ENCODE measurements around the gene PTCH1. TPM values are rescaled to one million over a fixed set of nuclear protein-coding genes. Genes with fewer than 3 reads are reported as not detected.

The PTCH1 gene
- polyA plus RNA-seq, 1 of the 3 experiments (the other 2 are of a cell fraction): 3.3 TPM

DNA sequence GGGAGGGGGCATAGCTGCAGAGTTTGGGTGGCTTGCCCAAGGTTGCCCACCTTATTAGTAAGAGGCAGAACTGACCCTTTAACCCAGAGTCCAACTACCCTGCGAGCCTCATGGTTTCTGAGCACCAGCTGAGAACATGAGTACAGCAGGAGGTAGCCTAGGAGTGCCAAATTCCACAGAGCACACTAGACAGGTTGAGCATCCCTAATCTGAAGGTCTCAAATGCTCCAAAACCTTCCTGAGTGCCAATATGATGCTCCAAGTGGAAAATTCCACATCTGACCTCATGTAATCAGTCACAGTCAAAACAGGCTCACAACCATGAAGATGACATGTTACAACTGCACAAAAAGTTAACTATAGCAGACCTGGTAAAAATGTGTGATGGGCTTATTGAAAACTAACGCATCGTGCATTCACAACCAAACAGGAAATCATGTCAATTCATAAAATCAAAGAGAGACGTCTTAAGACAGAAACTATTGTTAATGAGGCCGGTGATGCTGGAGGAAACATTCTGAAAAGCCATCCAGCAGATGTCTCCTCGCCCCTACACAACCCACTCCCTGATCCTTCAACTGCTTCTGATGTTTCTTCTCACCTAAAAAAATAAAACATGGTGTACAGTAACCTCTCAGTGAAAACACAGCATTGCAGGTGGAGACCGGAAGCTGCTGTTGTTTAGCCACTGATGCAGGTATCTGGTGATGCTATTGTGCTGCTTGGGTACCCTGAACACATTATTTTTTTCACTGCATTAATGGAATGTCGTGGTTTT, 25.0 kb downstream of the PTCH1 start:
- CTCF ChIA-PET: no interaction called here
- H3F3A ChIP-seq (replicated peaks; ENCODE audit: insufficient read depth): peaks cover 7% of the 10 kb centered on the region
- H3K4me3 ChIP-seq (ENCODE audit: low read depth in 2 of 2, low read length in 1 of 2): no peak overlapping the region
- no peak overlapping the region for H3K4me2 ChIP-seq
- H3K36me3 ChIP-seq (replicated peaks in 1 of 2; ENCODE audit: control insufficient read depth in 1 of 2, insufficient read depth in 2 of 2, low read length in 1 of 2): no peaks in the 10 kb centered on the region
- H3K9me2 ChIP-seq: no peaks in the 10 kb centered on the region
- TF ChIP-seq GATA2 (CRISPR knock-in tag; IDR thresholded peaks at IDR 0.05) (no peak), RAD21 (IDR thresholded peaks at IDR 0.05; ENCODE audit: low read length) (no peak), YY1 (IDR thresholded peaks at IDR 0.05; ENCODE audit: low read depth) (no peak), RCOR1 (IDR thresholded peaks at IDR 0.05; ENCODE audit: low read length) (no peak), TAF1 (IDR thresholded peaks at IDR 0.05; ENCODE audit: borderline replicate concordance, low read depth, low read length) (no peak), TCF12 (IDR thresholded peaks at IDR 0.05) (no peak), FOXM1 (IDR thresholded peaks at IDR 0.05; ENCODE audit: low read depth) (no peak), TEAD4 (IDR thresholded peaks at IDR 0.05; ENCODE audit: borderline replicate concordance, insufficient read depth) (no peak), FOXJ3 (CRISPR knock-in tag; IDR thresholded peaks at IDR 0.05) (no peak), MEF2A (IDR thresholded peaks at IDR 0.05; ENCODE audit: borderline replicate concordance, low read depth) (no peak), EZH2phosphoT487 (IDR thresholded peaks at IDR 0.05; ENCODE audit: borderline replicate concordance, low read depth) (no peak)
- TF ChIP-seq, protein P1, sequence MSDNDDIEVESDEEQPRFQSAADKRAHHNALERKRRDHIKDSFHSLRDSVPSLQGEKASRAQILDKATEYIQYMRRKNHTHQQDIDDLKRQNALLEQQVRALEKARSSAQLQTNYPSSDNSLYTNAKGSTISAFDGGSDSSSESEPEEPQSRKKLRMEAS (IDR thresholded peaks at IDR 0.05; ENCODE audit: low read depth): no peak
- TF ChIP-seq, protein P2, sequence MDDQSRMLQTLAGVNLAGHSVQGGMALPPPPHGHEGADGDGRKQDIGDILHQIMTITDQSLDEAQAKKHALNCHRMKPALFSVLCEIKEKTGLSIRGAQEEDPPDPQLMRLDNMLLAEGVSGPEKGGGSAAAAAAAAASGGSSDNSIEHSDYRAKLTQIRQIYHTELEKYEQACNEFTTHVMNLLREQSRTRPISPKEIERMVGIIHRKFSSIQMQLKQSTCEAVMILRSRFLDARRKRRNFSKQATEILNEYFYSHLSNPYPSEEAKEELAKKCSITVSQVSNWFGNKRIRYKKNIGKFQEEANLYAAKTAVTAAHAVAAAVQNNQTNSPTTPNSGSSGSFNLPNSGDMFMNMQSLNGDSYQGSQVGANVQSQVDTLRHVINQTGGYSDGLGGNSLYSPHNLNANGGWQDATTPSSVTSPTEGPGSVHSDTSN (IDR thresholded peaks at IDR 0.05): no peak
- TF ChIP-seq, protein P3, sequence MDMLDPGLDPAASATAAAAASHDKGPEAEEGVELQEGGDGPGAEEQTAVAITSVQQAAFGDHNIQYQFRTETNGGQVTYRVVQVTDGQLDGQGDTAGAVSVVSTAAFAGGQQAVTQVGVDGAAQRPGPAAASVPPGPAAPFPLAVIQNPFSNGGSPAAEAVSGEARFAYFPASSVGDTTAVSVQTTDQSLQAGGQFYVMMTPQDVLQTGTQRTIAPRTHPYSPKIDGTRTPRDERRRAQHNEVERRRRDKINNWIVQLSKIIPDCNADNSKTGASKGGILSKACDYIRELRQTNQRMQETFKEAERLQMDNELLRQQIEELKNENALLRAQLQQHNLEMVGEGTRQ (IDR thresholded peaks at IDR 0.05; ENCODE audit: borderline replicate concordance, low read depth, low read length): no peak
- POLR2A ChIA-PET: no interaction called here
- no peak overlapping the region for H3K27ac ChIP-seq (ENCODE audit: low read depth in 2 of 2, low read length in 1 of 2)
- H3K9me3 ChIP-seq: no peaks in the 10 kb centered on the region
- H2AFZ ChIP-seq (ENCODE audit: low read depth): no peak overlapping the region
- DNase-seq: no peak
- no peak overlapping the region for H3K9ac ChIP-seq
- H3K27me3 ChIP-seq (ENCODE audit: insufficient read depth): no peaks in the 10 kb centered on the region
- H3K4me1 ChIP-seq (ENCODE audit: control insufficient read depth in 1 of 2, insufficient read depth in 2 of 2, low read depth in 1 of 2, low read length in 1 of 2): peaks cover 18 to 31% of the 10 kb centered on the region in 2 experiments; a peak in 3 of 4 replicates
- no peaks in the 10 kb centered on the region for H4K20me1 ChIP-seq (ENCODE audit: insufficient read depth)
- H3K79me2 ChIP-seq (ENCODE audit: insufficient read depth): no peaks in the 10 kb centered on the region
- WGBS (ENCODE audit: low lambda C conversion rate): 94% methylated on average over 8 of the region's 8 CpGs

DNA sequence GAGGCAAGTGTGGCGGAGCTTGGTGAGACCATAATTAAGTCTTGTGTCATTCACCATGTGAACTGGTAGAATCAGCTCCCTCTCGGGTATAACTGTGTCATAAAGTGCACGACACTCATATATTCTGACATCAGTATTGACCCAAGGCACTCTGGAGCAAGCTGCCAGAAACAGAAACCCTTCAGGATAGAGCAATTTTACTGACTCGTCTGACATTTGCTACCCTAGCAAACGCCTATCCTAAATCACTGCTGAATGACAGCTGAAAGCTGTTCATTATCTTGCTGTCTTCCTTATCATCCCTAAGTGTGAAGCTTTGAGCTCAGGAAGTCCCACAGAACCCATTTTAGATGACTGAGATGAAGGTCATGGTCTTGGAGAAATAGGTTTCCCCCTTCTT, 27.8 kb downstream of the PTCH1 start:
- H3F3A ChIP-seq (replicated peaks; ENCODE audit: insufficient read depth): no peaks in the 10 kb centered on the region
- H3K9me2 ChIP-seq: no peaks in the 10 kb centered on the region
- ChIA-PET POLR2A (no interaction called here), CTCF (no interaction called here)
- H4K20me1 ChIP-seq (ENCODE audit: insufficient read depth): 0 out of 2 replicates have a peak, but pooled peaks cover 3% of the 10 kb centered on the region
- no peak for DNase-seq
- no peaks in the 10 kb centered on the region for H3K9me3 ChIP-seq
- H3K79me2 ChIP-seq (ENCODE audit: insufficient read depth): no peaks in the 10 kb centered on the region
- H3K4me3 ChIP-seq (ENCODE audit: low read depth in 2 of 2, low read length in 1 of 2): no peak overlapping the region
- no peak overlapping the region for H2AFZ ChIP-seq (ENCODE audit: low read depth)
- H3K4me1 ChIP-seq (ENCODE audit: control insufficient read depth in 1 of 2, insufficient read depth in 2 of 2, low read depth in 1 of 2, low read length in 1 of 2): peaks cover 0 to 17% of the 10 kb centered on the region in 2 experiments; a peak in 2 of 4 replicates
- no peak overlapping the region for H3K27ac ChIP-seq (ENCODE audit: low read depth in 2 of 2, low read length in 1 of 2)
- H3K27me3 ChIP-seq (ENCODE audit: insufficient read depth): no peaks in the 10 kb centered on the region
- H3K9ac ChIP-seq: no peak overlapping the region
- WGBS (ENCODE audit: low lambda C conversion rate): 85% methylated on average over 5 of the region's 5 CpGs
- peaks cover 0 to 2% of the 10 kb centered on the region in 2 experiments for H3K36me3 ChIP-seq (replicated peaks in 1 of 2; ENCODE audit: control insufficient read depth in 1 of 2, insufficient read depth in 2 of 2, low read length in 1 of 2)
- H3K4me2 ChIP-seq: no peak overlapping the region
- TF ChIP-seq FOXM1 (IDR thresholded peaks at IDR 0.05; ENCODE audit: low read depth): no peak
- TF ChIP-seq NRF1 (IDR thresholded peaks at IDR 0.05; ENCODE audit: low read depth, low read length): no peak
- TF ChIP-seq TCF12 (IDR thresholded peaks at IDR 0.05): no peak
- no peak for TF ChIP-seq RXRA (IDR thresholded peaks at IDR 0.05; ENCODE audit: borderline replicate concordance, low read depth)
- TF ChIP-seq, protein P4, sequence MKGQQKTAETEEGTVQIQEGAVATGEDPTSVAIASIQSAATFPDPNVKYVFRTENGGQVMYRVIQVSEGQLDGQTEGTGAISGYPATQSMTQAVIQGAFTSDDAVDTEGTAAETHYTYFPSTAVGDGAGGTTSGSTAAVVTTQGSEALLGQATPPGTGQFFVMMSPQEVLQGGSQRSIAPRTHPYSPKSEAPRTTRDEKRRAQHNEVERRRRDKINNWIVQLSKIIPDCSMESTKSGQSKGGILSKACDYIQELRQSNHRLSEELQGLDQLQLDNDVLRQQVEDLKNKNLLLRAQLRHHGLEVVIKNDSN (IDR thresholded peaks at IDR 0.05; ENCODE audit: borderline replicate concordance, low read depth): no peak
- no peak for TF ChIP-seq SMC3 (IDR thresholded peaks at IDR 0.05; ENCODE audit: low read depth, low read length)
- TF ChIP-seq, protein P5, sequence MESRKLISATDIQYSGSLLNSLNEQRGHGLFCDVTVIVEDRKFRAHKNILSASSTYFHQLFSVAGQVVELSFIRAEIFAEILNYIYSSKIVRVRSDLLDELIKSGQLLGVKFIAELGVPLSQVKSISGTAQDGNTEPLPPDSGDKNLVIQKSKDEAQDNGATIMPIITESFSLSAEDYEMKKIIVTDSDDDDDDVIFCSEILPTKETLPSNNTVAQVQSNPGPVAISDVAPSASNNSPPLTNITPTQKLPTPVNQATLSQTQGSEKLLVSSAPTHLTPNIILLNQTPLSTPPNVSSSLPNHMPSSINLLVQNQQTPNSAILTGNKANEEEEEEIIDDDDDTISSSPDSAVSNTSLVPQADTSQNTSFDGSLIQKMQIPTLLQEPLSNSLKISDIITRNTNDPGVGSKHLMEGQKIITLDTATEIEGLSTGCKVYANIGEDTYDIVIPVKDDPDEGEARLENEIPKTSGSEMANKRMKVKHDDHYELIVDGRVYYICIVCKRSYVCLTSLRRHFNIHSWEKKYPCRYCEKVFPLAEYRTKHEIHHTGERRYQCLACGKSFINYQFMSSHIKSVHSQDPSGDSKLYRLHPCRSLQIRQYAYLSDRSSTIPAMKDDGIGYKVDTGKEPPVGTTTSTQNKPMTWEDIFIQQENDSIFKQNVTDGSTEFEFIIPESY (IDR thresholded peaks at IDR 0.05; ENCODE audit: borderline replicate concordance, low read depth): no peak
- no peak for TF ChIP-seq JUND (IDR thresholded peaks at IDR 0.05)
- TF ChIP-seq, protein P2 (IDR thresholded peaks at IDR 0.05): no peak
- no peak for TF ChIP-seq YY1 (IDR thresholded peaks at IDR 0.05; ENCODE audit: low read depth)
- TF ChIP-seq FOXJ3 (CRISPR knock-in tag; IDR thresholded peaks at IDR 0.05): no peak
- TF ChIP-seq EP300 (IDR thresholded peaks at IDR 0.05; ENCODE audit: borderline replicate concordance in 1 of 2, low read depth in 1 of 2, low read length in 1 of 2): no peak
- TF ChIP-seq GATA2 (CRISPR knock-in tag; IDR thresholded peaks at IDR 0.05): no peak
